Skeletal muscle satellite cell (primary cell): ENCODE results near the gene AK4.

Experiments
- H3K27me3 ChIP-seq: 2 replicates; pipeline ENCODE4 v1.7.0; 2013; ENCODE audit warnings: low read length; ENCODE audit not compliant: control insufficient read depth, insufficient read depth
- H3K36me3 ChIP-seq: 2 replicates; pipeline ENCODE4 v1.7.0; 2013; ENCODE audit warnings: mild to moderate bottlenecking, control low read depth, low read length; ENCODE audit not compliant: insufficient read depth
- H3K4me1 ChIP-seq: 2 replicates; pipeline ENCODE4 v1.7.0; 2013; ENCODE audit warnings: low read length; ENCODE audit not compliant: control insufficient read depth, insufficient read depth
- H3K4me2 ChIP-seq: 2 replicates; pipeline ENCODE4 v1.7.0; 2013; ENCODE audit warnings: mild to moderate bottlenecking, low read length
- H3K4me3 ChIP-seq: 2 replicates; pipeline ENCODE4 v1.7.0; 2013; ENCODE audit warnings: low read length
- H3K9ac ChIP-seq: 2 replicates; pipeline ENCODE4 v1.7.0; 2013; ENCODE audit warnings: mild to moderate bottlenecking, low read depth, low read length, moderate library complexity
- H3K9me3 ChIP-seq: replicated peaks from 2 replicates; pipeline ENCODE4 v1.7.0; 2013; ENCODE audit warnings: mild to moderate bottlenecking, control low read depth, low read length

Gene AK4

GRCh38 chr1:65207317-65207716 is 59.3 kb downstream of the AK4 start:
- Histone ChIP-seq H3K36me3 (no peaks in the 10 kb centered on the region), H3K4me3 (no peak overlapping the region), H3K4me1 (no peaks in the 10 kb centered on the region), H3K27me3 (no peaks in the 10 kb centered on the region), H3K4me2 (no peak overlapping the region), H3K9ac (no peak overlapping the region), H3K9me3 (no peaks in the 10 kb centered on the region)

- Histone ChIP-seq H3K36me3 (no peaks in the 10 kb centered on the region), H3K4me3 (no peak overlapping the region), H3K9ac (no peak overlapping the region), H3K4me2 (no peak overlapping the region), H3K4me1 (no peaks in the 10 kb centered on the region), H3K9me3 (no peaks in the 10 kb centered on the region), H3K27me3 (no peaks in the 10 kb centered on the region)
These were observed 60.6 kb downstream of the AK4 start for GRCh38 chr1:65208563-65208973.

GRCh38 chr1:65209005-65209885 is 61.2 kb downstream of the AK4 start:
- no peak overlapping the region for H3K4me2 ChIP-seq

GRCh38 chr1:65210325-65210724 is 62.3 kb downstream of the AK4 start:
- H3K4me3 ChIP-seq = no peak overlapping the region
- H3K9ac ChIP-seq = no peak overlapping the region
- no peaks in the 10 kb centered on the region for H3K9me3 ChIP-seq

More at GRCh38 chr1:65209005-65209885, 61.2 kb downstream of the AK4 start:
- no peaks in the 10 kb centered on the region for H3K27me3 ChIP-seq
- H3K9me3 ChIP-seq = no peaks in the 10 kb centered on the region
- no peak overlapping the region for H3K4me3 ChIP-seq
- H3K4me1 ChIP-seq = no peaks in the 10 kb centered on the region
- H3K36me3 ChIP-seq = no peaks in the 10 kb centered on the region
- no peak overlapping the region for H3K9ac ChIP-seq

DNA sequence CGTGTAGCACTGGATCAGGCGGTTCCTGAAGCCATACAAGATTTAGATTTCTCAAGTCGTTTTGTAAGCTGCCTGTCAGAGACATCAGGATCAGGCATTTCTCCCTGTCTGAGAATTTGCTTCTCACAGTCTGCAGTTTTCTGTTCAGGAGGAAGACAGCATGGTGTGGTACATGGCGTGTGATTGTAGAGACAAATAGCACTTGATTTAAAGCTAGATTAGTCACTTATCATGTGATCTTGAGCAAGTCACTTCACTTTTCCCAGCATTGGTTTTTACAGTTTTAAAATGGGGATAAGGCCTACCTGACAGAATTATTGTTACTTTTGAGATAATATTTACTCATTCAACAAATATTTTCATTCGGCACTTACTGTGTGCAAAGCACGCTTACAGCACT is 63.3 kb downstream of the AK4 start:
- no peaks in the 10 kb centered on the region for H3K9me3 ChIP-seq
- H3K36me3 ChIP-seq = no peaks in the 10 kb centered on the region
- no peaks in the 10 kb centered on the region for H3K4me1 ChIP-seq
- no peaks in the 10 kb centered on the region for H3K27me3 ChIP-seq
- no peak overlapping the region for H3K9ac ChIP-seq
- no peak overlapping the region for H3K4me3 ChIP-seq
- no peak overlapping the region for H3K4me2 ChIP-seq

More at GRCh38 chr1:65210325-65210724, 62.3 kb downstream of the AK4 start:
- H3K4me2 ChIP-seq = no peak overlapping the region
- H3K27me3 ChIP-seq = no peaks in the 10 kb centered on the region
- no peaks in the 10 kb centered on the region for H3K36me3 ChIP-seq
- no peaks in the 10 kb centered on the region for H3K4me1 ChIP-seq

DNA sequence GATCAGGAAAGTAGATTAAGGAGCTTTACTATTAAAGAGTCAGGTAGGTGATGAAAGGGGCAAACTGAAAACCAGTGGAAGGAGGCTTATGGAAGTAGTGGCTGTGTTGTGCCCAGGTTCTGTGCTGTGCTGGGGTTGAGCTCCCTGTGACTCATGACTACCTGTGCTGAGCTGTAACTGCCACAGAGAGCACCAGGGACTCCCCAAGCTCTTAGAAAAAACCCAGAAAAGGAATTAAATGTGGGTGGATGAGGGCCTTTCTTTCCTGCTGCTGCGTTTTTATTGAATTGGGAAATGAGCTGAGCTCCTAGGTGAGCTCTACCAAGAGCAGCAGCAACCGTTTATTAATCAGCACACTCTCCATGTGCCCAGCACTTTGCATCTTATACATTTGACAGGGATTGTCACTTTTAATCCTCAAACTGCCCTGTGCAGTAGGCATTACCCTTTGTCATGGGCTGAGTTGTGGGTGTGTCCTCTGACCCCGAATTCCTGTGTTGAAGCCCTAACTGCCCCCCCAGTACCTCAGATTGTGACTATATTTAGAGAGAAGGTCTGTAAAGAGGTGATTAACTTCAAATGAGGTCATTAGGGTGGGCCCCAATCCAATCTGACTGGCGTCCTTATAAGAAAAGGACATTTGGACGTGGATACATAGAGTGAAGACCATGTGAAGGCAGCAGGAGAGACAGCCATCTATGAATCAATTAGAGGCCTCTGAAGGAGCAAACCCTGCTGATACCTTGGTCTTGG is 65.4 kb downstream of the AK4 start:
- Histone ChIP-seq H3K4me2 (no peak overlapping the region), H3K36me3 (no peaks in the 10 kb centered on the region), H3K9ac (no peak overlapping the region), H3K27me3 (no peaks in the 10 kb centered on the region), H3K4me1 (no peaks in the 10 kb centered on the region), H3K4me3 (no peak overlapping the region), H3K9me3 (no peaks in the 10 kb centered on the region)

DNA sequence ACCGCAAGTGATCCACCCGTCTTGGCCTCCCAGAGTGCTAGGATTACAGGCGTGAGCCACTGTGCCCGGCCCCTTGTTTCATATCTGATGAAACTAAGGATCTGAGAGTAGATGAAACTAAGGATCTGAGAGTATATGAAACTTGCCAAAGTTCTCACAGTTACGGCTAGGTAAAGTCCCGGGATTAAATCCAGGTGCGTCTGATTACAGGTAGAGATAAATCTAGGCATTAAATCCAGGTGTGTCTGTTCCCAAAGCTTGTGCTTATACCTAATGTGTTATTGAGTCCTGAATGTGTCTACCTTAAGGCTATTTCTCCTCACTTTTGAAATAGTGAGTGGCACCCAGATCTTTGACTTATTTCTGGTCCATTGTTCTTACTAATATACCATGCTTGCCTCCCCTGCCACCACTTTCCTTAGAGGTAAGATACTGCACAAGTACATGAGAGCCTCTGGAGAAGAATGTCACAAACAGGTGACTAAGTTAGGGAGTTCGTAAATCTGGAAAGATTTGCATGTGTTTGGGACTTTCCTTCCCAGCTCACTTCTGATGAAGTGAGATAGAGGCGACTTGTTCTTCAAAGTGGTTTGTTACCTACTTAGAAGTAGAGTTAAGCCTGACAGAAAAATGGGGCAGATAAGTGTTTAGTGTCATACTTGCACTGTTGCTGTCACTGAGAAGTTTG is 66.5 kb downstream of the AK4 start:
- Histone ChIP-seq H3K4me1 (no peaks in the 10 kb centered on the region), H3K36me3 (no peaks in the 10 kb centered on the region), H3K4me3 (no peak overlapping the region), H3K27me3 (no peaks in the 10 kb centered on the region), H3K4me2 (no peak overlapping the region), H3K9me3 (no peaks in the 10 kb centered on the region), H3K9ac (no peak overlapping the region)

GRCh38 chr1:65216989-65217388 is 69.0 kb downstream of the AK4 start:
- no peaks in the 10 kb centered on the region for H3K4me1 ChIP-seq
- no peak overlapping the region for H3K4me3 ChIP-seq
- no peak overlapping the region for H3K9ac ChIP-seq
- H3K9me3 ChIP-seq = no peaks in the 10 kb centered on the region
- no peaks in the 10 kb centered on the region for H3K27me3 ChIP-seq
- H3K36me3 ChIP-seq = no peaks in the 10 kb centered on the region
- H3K4me2 ChIP-seq = no peak overlapping the region

DNA sequence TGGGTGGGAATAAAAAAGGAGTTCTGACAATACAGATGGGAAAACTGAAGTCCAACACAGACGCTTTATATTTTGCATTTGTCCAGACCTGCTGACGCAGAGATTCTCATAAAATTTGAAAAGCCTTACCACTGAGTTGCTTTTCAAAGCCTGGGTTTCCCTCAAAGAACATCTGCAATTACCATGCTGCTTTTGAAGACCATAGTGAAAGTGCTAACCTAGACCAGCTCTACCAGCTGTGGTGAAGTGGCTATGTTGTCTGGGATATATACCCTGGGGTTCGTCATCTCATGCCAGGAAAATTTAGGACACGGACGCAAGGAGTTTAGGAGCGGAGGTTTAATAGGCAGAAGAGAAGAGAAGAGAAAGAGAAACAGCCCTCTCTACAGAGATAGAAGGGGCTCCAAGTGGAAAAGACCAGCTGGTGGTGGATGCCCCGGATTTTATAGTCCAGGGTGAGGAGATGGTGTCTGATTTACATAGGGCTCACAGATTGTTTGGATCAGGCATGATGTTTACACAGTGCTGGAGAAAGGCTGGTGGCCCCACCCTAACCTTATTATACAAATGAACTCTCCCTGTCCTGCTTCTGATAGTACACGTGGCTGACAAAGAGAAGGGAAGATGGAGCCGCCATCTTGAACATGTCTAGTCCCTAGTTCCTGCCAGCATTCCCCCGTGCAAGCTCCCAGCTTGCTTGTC is 73.8 kb downstream of the AK4 start:
- Histone ChIP-seq H3K9ac (no peak overlapping the region), H3K36me3 (no peaks in the 10 kb centered on the region), H3K4me3 (no peak overlapping the region), H3K27me3 (no peaks in the 10 kb centered on the region), H3K9me3 (no peaks in the 10 kb centered on the region), H3K4me1 (no peaks in the 10 kb centered on the region), H3K4me2 (no peak overlapping the region)

DNA sequence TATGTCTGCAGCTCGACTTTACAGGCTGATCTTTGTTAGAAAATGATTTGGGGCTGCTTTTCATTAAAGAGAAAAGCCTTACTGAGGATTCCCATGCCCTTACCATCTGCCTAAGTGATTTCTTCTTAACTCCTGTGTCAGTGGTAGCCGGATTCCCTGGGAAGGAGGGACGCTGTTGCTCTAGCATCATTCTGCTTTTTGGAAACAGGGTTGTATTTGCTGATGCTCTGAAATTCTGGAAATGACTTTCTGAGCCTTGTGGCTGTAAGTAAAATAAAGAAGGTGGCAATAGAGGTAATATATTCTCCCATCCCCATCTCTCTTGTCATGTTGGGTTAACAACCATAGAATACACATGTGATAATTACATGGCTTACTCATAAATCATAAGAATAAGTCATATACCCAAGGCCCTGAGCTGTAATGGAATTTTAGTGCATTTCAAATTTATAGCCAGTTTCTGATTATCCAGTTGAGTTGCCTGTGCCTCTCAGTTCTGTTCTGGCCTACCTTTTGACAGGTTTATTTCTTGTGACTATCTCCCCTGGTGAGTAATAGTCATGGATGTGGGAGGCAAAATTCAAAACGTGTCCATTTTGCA is 74.4 kb downstream of the AK4 start:
- H3K36me3 ChIP-seq = no peaks in the 10 kb centered on the region
- no peak overlapping the region for H3K9ac ChIP-seq
- H3K4me1 ChIP-seq = no peaks in the 10 kb centered on the region
- H3K4me3 ChIP-seq = no peak overlapping the region
- H3K9me3 ChIP-seq = no peaks in the 10 kb centered on the region
- no peak overlapping the region for H3K4me2 ChIP-seq
- H3K27me3 ChIP-seq = no peaks in the 10 kb centered on the region

DNA sequence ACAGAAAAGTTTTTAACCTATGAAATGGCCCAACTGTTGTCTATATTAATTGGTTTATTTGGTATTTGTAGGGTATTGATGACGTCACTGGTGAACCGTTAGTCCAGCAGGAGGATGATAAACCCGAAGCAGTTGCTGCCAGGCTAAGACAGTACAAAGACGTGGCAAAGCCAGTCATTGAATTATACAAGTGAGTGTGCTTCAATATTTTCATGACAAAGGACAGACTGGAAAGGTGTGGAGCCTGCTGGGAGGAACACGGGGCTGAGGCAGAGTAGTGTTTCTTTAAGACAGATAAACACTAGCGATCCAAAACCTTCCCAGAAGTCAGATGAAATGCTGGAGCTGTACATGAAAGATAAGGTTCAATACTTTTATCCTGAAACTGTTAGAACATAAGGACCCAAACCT is 76.7 kb downstream of the AK4 start:
- no peaks in the 10 kb centered on the region for H3K9me3 ChIP-seq
- H3K9ac ChIP-seq = no peak overlapping the region
- H3K4me2 ChIP-seq = no peak overlapping the region
- H3K36me3 ChIP-seq = peaks cover 6% of the 10 kb centered on the region
- no peaks in the 10 kb centered on the region for H3K4me1 ChIP-seq
- H3K4me3 ChIP-seq = no peak overlapping the region
- H3K27me3 ChIP-seq = no peaks in the 10 kb centered on the region
